ENCODE data around the gene ZNF296.

The ZNF296 gene

GRCh38 chr19:45103508-45104319 is 27.4 kb upstream of the ZNF296 start:
- H3K4me3 ChIP-seq (replicated peaks; ENCODE audit: insufficient read depth, low read length) = no peak overlapping the region
- TF ChIP-seq SPI1 (IDR thresholded peaks at IDR 0.05; ENCODE audit: borderline replicate concordance, low read depth) (no peak), REST (IDR thresholded peaks at IDR 0.05; ENCODE audit: insufficient replicate concordance, low read depth) (no peak), POLR2AphosphoS5 (IDR thresholded peaks at IDR 0.05; ENCODE audit: low read depth) (no peak), CTCF (IDR thresholded peaks at IDR 0.05; ENCODE audit: insufficient read depth, low read length) (no peak), GABPA (IDR thresholded peaks at IDR 0.05; ENCODE audit: low read depth) (no peak)
- no peak for DNase-seq (ENCODE audit: low read depth in 1 of 2, low spot score in 1 of 2)
- H3K27me3 ChIP-seq (ENCODE audit: insufficient read depth, poor library complexity, severe bottlenecking) = no peaks in the 10 kb centered on the region
- peak overlapping the region; percentile 23; the same call in 1 of the 2 replicates for H3K27ac ChIP-seq (replicated peaks)

GRCh38 chr19:45103156-45103507 is 26.9 kb upstream of the ZNF296 start:
- Histone ChIP-seq H3K4me3 (replicated peaks; ENCODE audit: insufficient read depth, low read length) (no peak overlapping the region), H3K27me3 (ENCODE audit: insufficient read depth, poor library complexity, severe bottlenecking) (no peaks in the 10 kb centered on the region), H3K27ac (replicated peaks) (peak overlapping the region; percentile 23; the same call in 1 of the 2 replicates)
- TF ChIP-seq POLR2AphosphoS5 (IDR thresholded peaks at IDR 0.05; ENCODE audit: low read depth) (no peak), REST (IDR thresholded peaks at IDR 0.05; ENCODE audit: insufficient replicate concordance, low read depth) (no peak), CTCF (IDR thresholded peaks at IDR 0.05; ENCODE audit: insufficient read depth, low read length) (no peak), GABPA (IDR thresholded peaks at IDR 0.05; ENCODE audit: low read depth) (no peak), SPI1 (IDR thresholded peaks at IDR 0.05; ENCODE audit: borderline replicate concordance, low read depth) (no peak)
- peak in 1 of 2 experiments; percentile 78 for DNase-seq (ENCODE audit: low read depth in 1 of 2, low spot score in 1 of 2)

- 0 out of 2 replicates have a peak overlapping the region, but pooled peaks have one; percentile 23 for H3K27ac ChIP-seq (replicated peaks)
- no peak overlapping the region for H3K4me3 ChIP-seq (replicated peaks; ENCODE audit: insufficient read depth, low read length)
- TF ChIP-seq REST (IDR thresholded peaks at IDR 0.05; ENCODE audit: insufficient replicate concordance, low read depth) (no peak), SPI1 (IDR thresholded peaks at IDR 0.05; ENCODE audit: borderline replicate concordance, low read depth) (no peak), POLR2AphosphoS5 (IDR thresholded peaks at IDR 0.05; ENCODE audit: low read depth) (no peak), GABPA (IDR thresholded peaks at IDR 0.05; ENCODE audit: low read depth) (no peak)
- DNase-seq (ENCODE audit: low read depth in 1 of 2, low spot score in 1 of 2) = no peak
- H3K27me3 ChIP-seq (ENCODE audit: insufficient read depth, poor library complexity, severe bottlenecking) = no peaks in the 10 kb centered on the region
Measured at GRCh38 chr19:45102481-45102880, 26.2 kb upstream of the ZNF296 start.

All from HL-60 (cell line).